ENCODE results near the gene NPTX1.

NPTX1 gene

GRCh38 chr17:80517641-80518040 lies 41.2 kb upstream of the NPTX1 start:
- TF ChIP-seq CTCF (IDR thresholded peaks at IDR 0.05; ENCODE audit: low read depth, low read length, poor library complexity, severe bottlenecking) (no peak), EZH2phosphoT487 (IDR thresholded peaks at IDR 0.05; ENCODE audit: borderline replicate concordance, low read length) (no peak)
- no peaks in the 10 kb centered on the region for H3K79me2 ChIP-seq (ENCODE audit: control insufficient read depth, low read length)
- H3F3A ChIP-seq (ENCODE audit: control insufficient read depth, insufficient read depth), result no peaks in the 10 kb centered on the region
- H3K9me3 ChIP-seq (ENCODE audit: control insufficient read depth, insufficient read depth, low read length), result no peaks in the 10 kb centered on the region
- H4K20me1 ChIP-seq (ENCODE audit: control insufficient read depth, insufficient read depth, low read depth, low read length), result no peaks in the 10 kb centered on the region
- no peak overlapping the region for H3K4me2 ChIP-seq (ENCODE audit: low read length)
- peaks cover 4% of the 10 kb centered on the region; the same call in 1 of the 2 replicates for H3K27me3 ChIP-seq (ENCODE audit: control insufficient read depth, low read length)
- H3K36me3 ChIP-seq (ENCODE audit: control insufficient read depth, low read length), result no peaks in the 10 kb centered on the region
- no peaks in the 10 kb centered on the region for H3K9me2 ChIP-seq (replicated peaks; ENCODE audit: control insufficient read depth, low read length)
- H3K27ac ChIP-seq (ENCODE audit: low read depth, low read length), result no peak overlapping the region
- H3K4me3 ChIP-seq (ENCODE audit: low read length), result no peak overlapping the region
- H3K4me1 ChIP-seq (ENCODE audit: control insufficient read depth, low read length), result no peaks in the 10 kb centered on the region

- H3K4me3 ChIP-seq (ENCODE audit: low read length), result no peak overlapping the region
- H4K20me1 ChIP-seq (ENCODE audit: control insufficient read depth, insufficient read depth, low read depth, low read length), result no peaks in the 10 kb centered on the region
- TF ChIP-seq EZH2phosphoT487 (IDR thresholded peaks at IDR 0.05; ENCODE audit: borderline replicate concordance, low read length) (no peak), CTCF (IDR thresholded peaks at IDR 0.05; ENCODE audit: low read depth, low read length, poor library complexity, severe bottlenecking) (no peak)
- no peak overlapping the region for H3K27ac ChIP-seq (ENCODE audit: low read depth, low read length)
- peaks cover 4% of the 10 kb centered on the region; the same call in 1 of the 2 replicates for H3K27me3 ChIP-seq (ENCODE audit: control insufficient read depth, low read length)
- no peaks in the 10 kb centered on the region for H3K9me2 ChIP-seq (replicated peaks; ENCODE audit: control insufficient read depth, low read length)
- no peaks in the 10 kb centered on the region for H3K36me3 ChIP-seq (ENCODE audit: control insufficient read depth, low read length)
- H3K4me2 ChIP-seq (ENCODE audit: low read length), result no peak overlapping the region
- H3K79me2 ChIP-seq (ENCODE audit: control insufficient read depth, low read length), result no peaks in the 10 kb centered on the region
- no peaks in the 10 kb centered on the region for H3K4me1 ChIP-seq (ENCODE audit: control insufficient read depth, low read length)
- no peaks in the 10 kb centered on the region for H3K9me3 ChIP-seq (ENCODE audit: control insufficient read depth, insufficient read depth, low read length)
- H3F3A ChIP-seq (ENCODE audit: control insufficient read depth, insufficient read depth), result no peaks in the 10 kb centered on the region
These were observed 39.9 kb upstream of the NPTX1 start for GRCh38 chr17:80516171-80516932.

- Histone ChIP-seq H3K27me3 (ENCODE audit: control insufficient read depth, low read length) (no peaks in the 10 kb centered on the region; the same call in 1 of the 2 replicates), H4K20me1 (ENCODE audit: control insufficient read depth, insufficient read depth, low read depth, low read length) (no peaks in the 10 kb centered on the region), H3K9me3 (ENCODE audit: control insufficient read depth, insufficient read depth, low read length) (no peaks in the 10 kb centered on the region), H3K9me2 (replicated peaks; ENCODE audit: control insufficient read depth, low read length) (no peaks in the 10 kb centered on the region), H3F3A (ENCODE audit: control insufficient read depth, insufficient read depth) (no peaks in the 10 kb centered on the region), H3K4me1 (ENCODE audit: control insufficient read depth, low read length) (no peaks in the 10 kb centered on the region), H3K4me3 (ENCODE audit: low read length) (no peak overlapping the region), H3K4me2 (ENCODE audit: low read length) (no peak overlapping the region), H3K36me3 (ENCODE audit: control insufficient read depth, low read length) (no peaks in the 10 kb centered on the region), H3K79me2 (ENCODE audit: control insufficient read depth, low read length) (no peaks in the 10 kb centered on the region), H3K27ac (ENCODE audit: low read depth, low read length) (no peak overlapping the region)
- TF ChIP-seq CTCF (IDR thresholded peaks at IDR 0.05; ENCODE audit: low read depth, low read length, poor library complexity, severe bottlenecking) (no peak), EZH2phosphoT487 (IDR thresholded peaks at IDR 0.05; ENCODE audit: borderline replicate concordance, low read length) (no peak)
These were observed 37.5 kb upstream of the NPTX1 start for GRCh38 chr17:80513892-80514291.

Measured in DOHH2 (cell line).